Osteoblast (primary cell): ENCODE data around the gene HOXD12. TPM values are rescaled to one million over a fixed set of nuclear protein-coding genes. Genes with fewer than 3 reads are reported as not detected.

ENCODE experiments used
- DNase-seq: peaks from one replicate; pipeline ENCODE4 v3.0.0; 2011; ENCODE audit warnings: low spot score, mixed read lengths; ENCODE audit not compliant: insufficient read length; ENCODE audit errors: missing footprints
- H2AFZ ChIP-seq: 2 replicates; pipeline ENCODE4 v1.6.0; 2011; ENCODE audit warnings: mild to moderate bottlenecking, low read length
- H3K27ac ChIP-seq: 2 replicates; pipeline ENCODE4 v1.5.1; 2011; ENCODE audit warnings: mild to moderate bottlenecking, low read depth, low read length, moderate library complexity
- H3K27me3 ChIP-seq: 2 replicates; pipeline ENCODE4 v1.6.0; 2012; ENCODE audit warnings: mild to moderate bottlenecking, control low read depth, inconsistent platforms, low read length, moderate library complexity; ENCODE audit not compliant: insufficient read depth
- H3K36me3 ChIP-seq: 2 replicates; pipeline ENCODE4 v1.5.1; 2011; ENCODE audit warnings: mild to moderate bottlenecking, low read length, control low read depth, moderate library complexity; ENCODE audit not compliant: insufficient read depth
- H3K4me1 ChIP-seq: 2 replicates; pipeline ENCODE4 v1.5.1; 2011; ENCODE audit warnings: mild to moderate bottlenecking, low read length, control low read depth, moderate library complexity; ENCODE audit not compliant: insufficient read depth
- H3K4me2 ChIP-seq: 2 replicates; pipeline ENCODE4 v1.6.0; 2011; ENCODE audit warnings: mild to moderate bottlenecking, low read length; ENCODE audit not compliant: insufficient read depth
- H3K4me3 ChIP-seq: fragments of 200-600 bp; sonication (generic); 3 replicates; pipeline ENCODE4 v1.5.1; 2012; ENCODE audit warnings: mild to moderate bottlenecking, low read length, inconsistent platforms; ENCODE audit not compliant: insufficient read depth
- H3K79me2 ChIP-seq: 2 replicates; pipeline ENCODE4 v1.6.0; 2012; ENCODE audit warnings: mild to moderate bottlenecking, low read length, control low read depth, inconsistent platforms; ENCODE audit not compliant: insufficient read depth
- H3K9me3 ChIP-seq: 2 replicates; pipeline ENCODE4 v1.5.1; 2011; ENCODE audit warnings: low read depth, low read length, control low read depth
- H4K20me1 ChIP-seq: 2 replicates; pipeline ENCODE4 v1.6.0; 2012; ENCODE audit warnings: mild to moderate bottlenecking, low read length, control low read depth; ENCODE audit not compliant: insufficient read depth
- CTCF ChIP-seq: IDR thresholded peaks from 2 replicates; pipeline ENCODE4 v1.5.1; 2011; ENCODE audit warnings: mild to moderate bottlenecking, low read depth, low read length, moderate library complexity; ENCODE audit errors: extremely low read depth
- small RNA-seq: library from RNA; depleted of rRNA; stranded (forward); fragments of <200 nt; gene quantifications from one replicate; pipeline ENCODE3, GENCODE V24; 2012
- total RNA-seq: library from RNA; depleted of rRNA; stranded (reverse); fragments of >200 nt; gene quantifications from 2 replicates; pipeline ENCODE4 v1.2.3, GENCODE V29; 2012

Gene HOXD12
- total RNA-seq, 1 donor: not detected

DNA sequence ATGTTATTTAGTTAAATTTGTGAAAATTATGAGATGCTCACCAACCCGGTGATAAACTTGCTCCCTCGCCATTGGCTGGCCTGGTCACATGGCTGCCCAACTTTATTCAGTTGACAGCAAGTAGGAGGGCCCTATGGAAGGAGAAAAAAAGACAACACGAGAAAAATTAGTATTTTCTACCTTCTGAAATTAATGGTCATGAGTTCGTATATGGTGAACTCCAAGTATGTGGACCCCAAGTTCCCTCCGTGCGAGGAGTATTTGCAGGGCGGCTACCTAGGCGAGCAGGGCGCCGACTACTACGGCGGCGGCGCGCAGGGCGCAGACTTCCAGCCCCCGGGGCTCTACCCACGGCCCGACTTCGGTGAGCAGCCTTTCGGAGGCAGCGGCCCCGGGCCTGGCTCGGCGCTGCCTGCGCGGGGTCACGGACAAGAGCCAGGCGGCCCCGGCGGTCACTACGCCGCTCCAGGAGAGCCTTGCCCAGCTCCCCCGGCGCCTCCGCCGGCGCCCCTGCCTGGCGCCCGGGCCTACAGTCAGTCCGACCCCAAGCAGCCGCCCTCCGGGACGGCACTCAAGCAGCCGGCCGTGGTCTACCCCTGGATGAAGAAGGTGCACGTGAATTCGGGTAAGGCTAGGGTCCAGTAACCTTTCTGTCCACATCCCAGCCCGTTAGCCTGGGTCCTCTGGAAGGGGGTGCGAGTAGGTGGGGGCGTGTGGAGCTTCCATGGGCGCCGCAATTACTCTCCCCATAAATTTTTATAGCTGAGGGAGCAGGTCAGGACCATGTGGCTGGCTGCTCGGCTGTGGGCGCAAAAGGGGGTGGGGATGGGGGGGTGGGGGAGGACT lies 52.1 kb downstream of the HOXD12 start, which contains the start of gene HOXD4:
Gene HOXD4 (plus strand): TSS at position 109 of the 846 bp plus-strand sequence. CDS start 84 bp downstream, at position 193.
- no peaks in the 10 kb centered on the region for H3K36me3 ChIP-seq
- H3K4me1 ChIP-seq: no peaks in the 10 kb centered on the region
- H3K27ac ChIP-seq: no peak within 1 kb of the TSS
- no peaks in the 10 kb centered on the region for H3K9me3 ChIP-seq
- no peak within 1 kb of the TSS for H3K4me3 ChIP-seq
- H3K4me2 ChIP-seq: no peak within 1 kb of the TSS
- no peak for TF ChIP-seq CTCF
- no peaks in the 10 kb centered on the region for H3K27me3 ChIP-seq
- H4K20me1 ChIP-seq: peaks cover 4% of the 10 kb centered on the region
- H3K79me2 ChIP-seq: no peaks in the 10 kb centered on the region
- no peak for DNase-seq
- no peak within 1 kb of the TSS for H2AFZ ChIP-seq

Small RNAs within 50 kb of the gene (small RNA-seq; reads per million reads assigned to genes)
- 2,552 reads per million, percentile 99 among the genes with 10 or more reads in this experiment for gene MIR10B

Other genes starting within 250 kb of the HOXD12 start
- 51.0 and 55.0 TPM in 2 replicates for gene LNPK, start 97.5 kb upstream of the HOXD12 start, total RNA-seq
- under 0.01 TPM in 1 of 2 replicates, not detected in the other for gene EVX2, start 15.8 kb upstream of the HOXD12 start, total RNA-seq
- not detected in 2 replicates for gene HOXD13, start 7.1 kb upstream of the HOXD12 start, total RNA-seq
- gene HOXD11, start 7.5 kb downstream of the HOXD12 start, total RNA-seq: not detected in 2 replicates
- gene HOXD10, start 17.0 kb downstream of the HOXD12 start, total RNA-seq: not detected in 2 replicates
- 0.36 and 0.59 TPM in 2 replicates for gene HOXD9, start 22.9 kb downstream of the HOXD12 start, total RNA-seq
- 3.3 and 5.6 TPM in 2 replicates for gene HOXD8, start 29.9 kb downstream of the HOXD12 start, total RNA-seq
- 0.36 and 1.2 TPM in 2 replicates for gene HOXD4, start 51.8 kb downstream of the HOXD12 start, total RNA-seq
- gene HOXD3, start 57.5 kb downstream of the HOXD12 start, total RNA-seq: 1.1 and 2.1 TPM in 2 replicates
- not detected in 2 replicates for gene HOXD1, start 88.9 kb downstream of the HOXD12 start, total RNA-seq
- 13.0 and 14.4 TPM in 2 replicates for gene MTX2, start 169.6 kb downstream of the HOXD12 start, total RNA-seq